ENCODE measurements around the gene PER2.
A peak's percentile ranks its signal among the peaks of the same experiment; 100 is the strongest.

PER2 gene

GRCh38 chr2:238305965-238306671, 17.7 kb upstream of the PER2 start:
- no peak for DNase-seq

DNA sequence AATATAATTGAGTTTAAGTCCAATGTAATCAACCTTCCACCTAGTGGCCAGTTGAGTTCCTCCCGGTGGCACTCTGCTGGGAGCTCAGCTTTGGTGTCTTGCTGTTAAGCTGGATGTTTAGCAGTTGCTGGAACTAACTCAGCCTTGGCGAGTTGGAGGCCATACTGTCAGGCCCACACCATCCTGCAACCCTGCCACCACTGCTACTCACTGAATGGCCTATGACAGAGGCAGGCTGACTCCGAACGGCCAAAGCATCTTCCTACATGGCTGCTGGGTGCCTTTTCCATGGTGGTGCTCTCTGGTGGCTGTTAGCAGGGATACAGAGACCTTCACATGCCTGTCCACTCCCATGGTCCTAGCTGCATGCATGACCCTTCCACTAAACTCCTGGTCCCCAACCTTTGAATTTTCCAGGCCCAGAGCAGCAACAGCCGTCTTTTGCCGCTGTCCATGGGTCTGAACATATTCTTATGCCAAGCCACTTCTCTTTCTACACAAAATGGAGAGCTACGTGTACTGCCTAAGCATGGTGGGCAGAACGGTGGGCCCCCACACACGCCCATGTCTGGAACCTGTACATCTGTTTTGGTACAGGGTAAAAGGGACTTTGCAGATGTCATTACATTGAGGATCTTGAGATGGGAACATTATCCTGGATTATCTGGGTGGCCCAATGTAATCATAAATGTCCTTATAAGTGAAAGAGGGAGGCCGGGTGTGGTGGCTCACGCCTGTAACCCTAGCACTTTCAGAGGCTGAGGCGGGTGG, 16.9 kb upstream of the PER2 start:
- DNase-seq, result no peak

GRCh38 chr2:238304116-238304515, 15.7 kb upstream of the PER2 start:
- DNase-seq, result no peak

GRCh38 chr2:238302751-238303150, 14.3 kb upstream of the PER2 start:
- no peak for DNase-seq

GRCh38 chr2:238302087-238302486, 13.7 kb upstream of the PER2 start:
- no peak for DNase-seq

DNA sequence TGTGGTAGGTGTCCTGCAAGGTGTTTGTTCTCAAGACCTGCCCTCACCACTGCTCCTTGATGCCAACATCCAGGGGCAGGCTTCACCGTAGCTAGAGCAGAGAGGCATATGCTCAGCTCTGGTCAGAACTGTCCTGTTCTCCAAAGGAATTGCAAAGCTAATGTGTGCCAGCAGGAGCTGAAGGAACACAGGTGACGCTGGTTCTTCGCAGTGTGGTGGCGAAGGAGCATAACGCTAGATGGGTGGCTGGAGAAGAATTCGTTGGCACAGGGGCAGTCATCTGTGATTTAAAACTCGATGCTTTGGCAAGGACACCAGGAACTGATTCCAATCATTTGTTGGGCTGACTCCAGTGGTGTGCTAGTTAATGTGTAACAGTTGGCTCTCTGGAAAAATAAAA, 11.4 kb upstream of the PER2 start:
- DNase-seq, result no peak

GRCh38 chr2:238296638-238297457, 8.4 kb upstream of the PER2 start:
- DNase-seq, result no peak

DNA sequence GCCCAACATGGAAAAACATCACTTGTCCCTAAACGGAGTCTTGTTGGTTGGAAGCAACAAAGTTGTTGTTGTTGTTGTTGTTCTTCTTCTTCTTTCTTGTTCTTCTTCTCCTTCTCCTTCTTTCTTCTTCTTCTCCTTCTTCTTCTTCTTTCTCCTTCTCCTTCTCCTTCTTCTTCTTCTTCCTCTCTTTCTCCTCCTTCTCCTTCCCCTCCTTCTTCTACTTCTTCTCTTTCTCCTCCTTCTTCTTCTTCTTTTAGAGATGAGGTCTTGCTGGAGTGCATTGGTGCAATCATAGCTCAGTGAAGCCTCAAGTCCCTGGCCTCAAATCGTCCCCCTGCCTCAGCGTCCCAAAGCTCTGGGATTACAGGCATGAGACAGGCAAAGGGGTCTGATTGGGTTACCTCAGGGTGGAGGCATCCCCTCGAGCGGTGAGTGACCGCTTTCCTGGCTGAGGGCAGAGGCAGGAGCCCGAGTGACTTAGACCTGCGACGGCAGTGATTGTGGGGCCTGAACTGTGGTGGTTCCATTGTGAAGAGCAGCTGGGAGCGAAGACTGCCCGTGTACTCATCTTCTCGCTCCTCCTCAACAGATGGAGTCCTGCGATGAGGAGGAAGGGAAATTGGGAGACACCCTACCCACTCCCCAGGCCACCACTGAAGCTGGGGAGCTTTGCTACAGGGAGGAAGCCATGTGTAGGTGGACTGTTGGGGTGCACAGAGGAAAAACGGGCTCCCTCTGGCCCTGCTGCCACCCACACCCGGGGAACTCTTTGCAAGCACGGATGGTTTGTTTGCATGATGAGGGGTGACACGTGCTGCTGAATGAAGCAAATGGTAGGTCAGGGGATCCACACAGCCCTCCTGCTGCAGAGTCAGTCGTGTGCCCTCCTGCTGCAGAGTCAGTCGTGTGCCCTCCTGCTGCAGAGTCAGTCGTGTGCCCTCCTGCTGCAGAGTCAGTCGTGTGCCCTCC, 7.0 kb upstream of the PER2 start:
- DNase-seq, result no peak

GRCh38 chr2:238294393-238295143, 6.2 kb upstream of the PER2 start:
- no peak for DNase-seq

DNA sequence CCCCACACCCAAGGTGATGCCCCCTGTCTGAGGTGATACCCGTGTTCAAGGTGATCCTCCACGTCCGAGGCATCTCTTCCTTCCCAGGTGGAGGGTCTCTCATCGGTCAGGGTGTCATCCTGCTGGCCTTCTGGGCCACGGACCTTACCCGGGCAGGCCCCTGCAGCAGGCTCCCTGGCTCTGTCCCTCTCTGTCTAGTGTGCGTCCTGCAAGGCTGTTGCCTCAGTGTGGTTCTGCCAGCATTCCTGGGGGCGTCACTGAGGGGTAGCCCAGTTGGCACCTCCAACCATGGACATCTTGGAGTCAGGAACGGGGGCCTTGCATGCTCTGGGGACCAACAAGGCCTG, 5.6 kb upstream of the PER2 start:
- DNase-seq, result no peak

DNA sequence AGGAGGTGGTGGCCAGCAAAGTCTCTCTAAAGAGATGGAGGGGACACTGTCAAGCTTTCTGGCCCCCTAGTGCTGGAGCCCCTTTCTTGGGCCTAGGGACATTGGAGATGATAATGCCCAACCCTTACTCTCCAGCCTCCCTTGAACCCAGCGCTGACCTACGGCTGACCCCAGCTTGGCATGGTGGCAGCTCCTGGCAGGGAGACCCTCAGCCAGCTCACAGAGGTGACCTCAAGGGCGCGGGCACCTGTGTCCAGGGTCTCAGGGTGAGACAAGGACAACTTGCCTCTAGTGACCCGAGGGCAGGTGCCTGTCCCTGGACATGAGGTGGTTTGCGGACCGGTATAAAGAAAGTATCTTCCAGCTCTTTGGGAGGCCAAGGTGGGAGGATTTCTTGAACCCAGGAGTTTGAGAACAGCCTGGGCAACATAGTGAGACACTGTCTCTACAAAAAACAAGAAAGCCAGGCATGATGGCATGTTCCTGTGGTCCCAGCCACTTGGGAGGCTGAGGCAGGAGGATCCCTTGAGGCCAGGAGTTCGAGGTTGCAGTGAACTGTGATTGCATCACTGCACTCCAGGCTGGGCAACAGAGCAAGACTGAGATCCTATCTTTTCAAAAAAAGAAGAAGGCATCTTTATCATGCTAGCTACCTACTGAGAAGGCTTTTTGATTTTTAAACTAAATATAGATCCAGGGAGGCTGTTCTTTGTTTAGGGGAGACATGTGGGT, 3.3 kb upstream of the PER2 start:
- DNase-seq, result no peak

- no peak for DNase-seq
Observed at GRCh38 chr2:238290715-238291549, 2.5 kb upstream of the PER2 start.

DNA sequence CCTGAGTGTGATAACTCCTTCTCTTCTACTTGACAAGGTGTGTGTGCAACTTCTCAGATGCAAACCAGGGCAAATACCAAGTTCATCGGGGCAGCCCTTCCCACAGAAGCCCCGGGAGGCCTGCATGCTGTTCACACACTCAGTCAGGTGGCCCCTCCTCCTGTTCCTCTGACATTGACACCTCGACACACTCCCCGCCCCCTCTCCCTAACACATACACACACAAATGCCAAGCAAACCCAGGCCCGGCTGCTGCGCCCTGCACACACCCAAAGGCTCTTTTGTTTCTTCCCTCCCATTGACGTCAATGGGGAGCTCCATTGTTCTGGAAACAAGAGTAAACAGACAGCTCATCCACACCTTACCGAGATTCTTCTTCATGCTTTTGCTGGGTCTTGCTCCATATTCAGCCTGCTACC, 1.7 kb upstream of the PER2 start:
- peak; percentile 39 for DNase-seq

- no peak for DNase-seq
Observed at GRCh38 chr2:238289574-238289973, 1.2 kb upstream of the PER2 start.

DNA sequence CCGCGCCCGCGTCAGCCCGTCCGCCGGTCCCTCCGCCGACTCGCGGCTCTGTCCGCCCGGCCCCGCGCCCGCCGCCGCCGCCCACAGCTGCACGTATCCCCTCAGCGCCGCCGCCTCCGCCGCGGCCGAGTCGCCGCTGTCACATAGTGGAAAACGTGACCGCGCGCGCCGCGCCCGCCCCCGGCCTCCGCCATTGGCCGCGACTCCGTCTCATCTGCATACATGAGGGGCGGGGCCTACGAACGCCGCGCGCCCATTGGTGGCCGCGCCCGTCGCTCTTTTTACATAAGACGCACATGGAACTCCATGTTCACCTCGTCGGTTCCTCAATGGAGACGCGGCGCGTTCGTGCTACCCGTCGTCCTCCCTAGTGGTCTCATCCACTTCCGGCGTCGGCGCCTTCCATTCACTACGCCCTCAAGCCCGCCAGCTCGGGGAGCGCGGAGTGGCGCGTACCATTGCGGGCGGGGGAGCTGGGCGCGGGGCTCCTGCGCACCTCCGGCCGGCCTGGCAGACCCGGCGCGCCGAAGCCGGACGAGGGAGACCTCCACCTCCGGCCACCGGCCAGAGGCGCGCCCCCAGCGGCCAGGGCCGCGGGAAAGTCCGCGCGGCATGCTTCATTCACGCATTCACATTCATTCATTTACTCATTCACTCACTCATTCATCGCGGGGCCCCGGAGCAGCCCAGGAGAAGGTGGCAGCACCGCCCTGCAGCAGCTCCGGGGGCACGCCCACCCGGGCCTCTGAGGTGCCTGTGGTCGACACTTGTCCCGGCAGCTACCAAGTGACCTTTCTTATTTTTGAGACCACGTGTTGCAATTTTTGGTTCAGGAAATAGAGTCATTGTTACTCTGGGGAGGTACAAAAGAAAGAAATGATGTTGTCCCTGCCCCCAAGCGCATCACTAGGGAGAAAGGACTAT, 502 bp upstream of the PER2 start:
- DNase-seq, result peak; percentile 93

DNA sequence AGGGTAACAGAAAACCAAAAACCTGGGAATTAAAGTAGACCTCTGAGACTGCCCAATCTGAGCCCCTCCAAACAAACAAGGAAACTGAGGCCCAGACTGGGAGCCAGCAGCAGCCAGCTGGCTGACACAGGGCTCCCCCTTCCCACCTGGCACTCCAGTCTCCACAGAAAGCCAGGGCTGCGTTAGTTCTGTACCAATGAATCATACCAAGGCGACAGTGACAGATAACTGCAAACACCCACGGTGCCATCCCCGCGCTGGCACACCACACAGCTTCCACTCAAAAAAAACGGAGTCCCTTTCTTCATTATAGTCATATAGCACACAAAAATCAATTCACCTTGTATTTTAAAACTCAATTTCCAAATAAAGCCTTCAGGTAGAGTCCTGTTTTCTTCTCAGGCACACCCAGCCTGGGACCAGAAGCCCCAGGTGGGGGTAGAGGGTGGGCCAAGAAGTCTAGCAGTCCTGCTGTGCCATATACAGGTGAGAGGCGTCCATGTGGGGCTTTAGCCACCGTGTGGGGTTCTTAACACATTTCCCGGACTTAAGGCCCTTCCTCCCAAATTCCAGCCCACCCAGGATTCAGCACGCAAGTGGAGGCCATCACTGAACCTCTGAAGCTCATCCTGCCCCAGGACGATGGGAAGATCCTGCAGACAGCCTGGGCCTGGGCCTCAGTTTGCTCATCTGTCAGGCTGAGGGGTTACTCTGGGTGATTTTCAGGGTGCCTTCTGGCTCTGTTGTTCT, 1.2 kb downstream of the PER2 start:
- no peak for DNase-seq

- DNase-seq, result no peak
Observed at GRCh38 chr2:238286551-238286950, 1.9 kb downstream of the PER2 start.

- no peak for DNase-seq
Observed at GRCh38 chr2:238286095-238286494, 2.3 kb downstream of the PER2 start.
